ENCODE measurements around the gene PLEKHA3.
"Not testable (repeated sequence)": the region's sequence is repeated elsewhere in the genome, so short reads cannot be mapped to it uniquely, and the experiment has no call there.

Gene PLEKHA3

GRCh38 chr2:178452870-178453269 lies 27.4 kb upstream of the PLEKHA3 start:
- no peak overlapping the region for H3K4me2 ChIP-seq (ENCODE audit: low read length)
- H3K4me1 ChIP-seq: peaks cover 19% of the 10 kb centered on the region
- H3K4me3 ChIP-seq (ENCODE audit: low read depth, low read length): no peak overlapping the region
- H3K9me3 ChIP-seq (ENCODE audit: control insufficient read depth, low read length): no peaks in the 10 kb centered on the region
- H3K36me3 ChIP-seq (ENCODE audit: control insufficient read depth, insufficient read depth, low read length): no peaks in the 10 kb centered on the region
- H3K79me2 ChIP-seq: no peaks in the 10 kb centered on the region
- peak overlapping the region; percentile 57 for H2AFZ ChIP-seq
- no peak overlapping the region for H3K27ac ChIP-seq
- no peak overlapping the region for H3K9ac ChIP-seq
- TF ChIP-seq CTCF (IDR thresholded peaks at IDR 0.05): no peak
- H3K27me3 ChIP-seq (ENCODE audit: control insufficient read depth, insufficient read depth, low read length): no peaks in the 10 kb centered on the region

- no peaks in the 10 kb centered on the region for H3K36me3 ChIP-seq (ENCODE audit: control insufficient read depth, insufficient read depth, low read length)
- H3K9ac ChIP-seq: no peak overlapping the region
- H3K4me2 ChIP-seq (ENCODE audit: low read length): no peak overlapping the region
- no peak for TF ChIP-seq CTCF (IDR thresholded peaks at IDR 0.05)
- H3K4me3 ChIP-seq (ENCODE audit: low read depth, low read length): no peak overlapping the region
- no peak overlapping the region for H2AFZ ChIP-seq
- H3K27me3 ChIP-seq (ENCODE audit: control insufficient read depth, insufficient read depth, low read length): no peaks in the 10 kb centered on the region
- peaks cover 4% of the 10 kb centered on the region for H3K4me1 ChIP-seq
- H3K9me3 ChIP-seq (ENCODE audit: control insufficient read depth, low read length): no peaks in the 10 kb centered on the region
- H3K27ac ChIP-seq: no peak overlapping the region
- H3K79me2 ChIP-seq: no peaks in the 10 kb centered on the region
Measured at GRCh38 chr2:178455947-178456346, 24.3 kb upstream of the PLEKHA3 start.

GRCh38 chr2:178457390-178457886 lies 22.8 kb upstream of the PLEKHA3 start:
- peaks cover 4% of the 10 kb centered on the region for H3K4me1 ChIP-seq
- H3K27me3 ChIP-seq (ENCODE audit: control insufficient read depth, insufficient read depth, low read length): no peaks in the 10 kb centered on the region
- H3K9ac ChIP-seq: no peak overlapping the region
- no peaks in the 10 kb centered on the region for H3K36me3 ChIP-seq (ENCODE audit: control insufficient read depth, insufficient read depth, low read length)
- no peak for TF ChIP-seq CTCF (IDR thresholded peaks at IDR 0.05)
- H3K4me2 ChIP-seq (ENCODE audit: low read length): no peak overlapping the region
- H3K9me3 ChIP-seq (ENCODE audit: control insufficient read depth, low read length): no peaks in the 10 kb centered on the region
- H3K79me2 ChIP-seq: no peaks in the 10 kb centered on the region
- no peak overlapping the region for H3K27ac ChIP-seq
- H3K4me3 ChIP-seq (ENCODE audit: low read depth, low read length): no peak overlapping the region
- no peak overlapping the region for H2AFZ ChIP-seq

GRCh38 chr2:178469219-178469849 lies 10.9 kb upstream of the PLEKHA3 start:
- no peak overlapping the region for H3K9ac ChIP-seq
- no peaks in the 10 kb centered on the region for H3K36me3 ChIP-seq (ENCODE audit: control insufficient read depth, insufficient read depth, low read length)
- no peak overlapping the region for H3K27ac ChIP-seq
- no peak overlapping the region for H2AFZ ChIP-seq
- no peak overlapping the region for H3K4me2 ChIP-seq (ENCODE audit: low read length)
- H3K4me1 ChIP-seq: no peaks in the 10 kb centered on the region
- H3K79me2 ChIP-seq: no peaks in the 10 kb centered on the region
- TF ChIP-seq CTCF (IDR thresholded peaks at IDR 0.05): no peak
- H3K27me3 ChIP-seq (ENCODE audit: control insufficient read depth, insufficient read depth, low read length): no peaks in the 10 kb centered on the region
- H3K4me3 ChIP-seq (ENCODE audit: low read depth, low read length): no peak overlapping the region
- H3K9me3 ChIP-seq (ENCODE audit: control insufficient read depth, low read length): no peaks in the 10 kb centered on the region

- not testable (repeated sequence) for H3K9ac ChIP-seq; H3K27me3 ChIP-seq (ENCODE audit: control insufficient read depth, insufficient read depth, low read length); H3K4me2 ChIP-seq (ENCODE audit: low read length); H3K79me2 ChIP-seq; H3K27ac ChIP-seq; H3K36me3 ChIP-seq (ENCODE audit: control insufficient read depth, insufficient read depth, low read length); H3K4me1 ChIP-seq; H3K9me3 ChIP-seq (ENCODE audit: control insufficient read depth, low read length); H3K4me3 ChIP-seq (ENCODE audit: low read depth, low read length); H2AFZ ChIP-seq
Measured at GRCh38 chr2:178471313-178471712, 8.9 kb upstream of the PLEKHA3 start.
